ENCODE measurements around the gene TWIST1.

The TWIST1 gene

GRCh38 chr7:19069842-19070241, 47.6 kb downstream of the TWIST1 start:
- no peak overlapping the region for H3K23ac ChIP-seq (ENCODE audit: low read depth, low read length, poor library complexity)
- H3K9ac ChIP-seq (ENCODE audit: low read depth, low read length, poor library complexity): no peak overlapping the region
- no CpG with 5 or more reads among the region's 1 CpG for WGBS, 2 donors (ENCODE audit: extremely low coverage in 2 of 2, insufficient read length in 2 of 2, insufficient replicate concordance in 1 of 2)
- no peak overlapping the region for H2AK5ac ChIP-seq (ENCODE audit: low read depth, low read length)
- H3K4ac ChIP-seq (ENCODE audit: low read length): no peak overlapping the region
- H3K9me3 ChIP-seq (replicated peaks in 1 of 2; ENCODE audit: control insufficient read depth in 2 of 2, insufficient read depth in 1 of 2, low read depth in 1 of 2, low read length in 2 of 2): no peaks in the 10 kb centered on the region
- H2BK12ac ChIP-seq (ENCODE audit: low read length): no peak overlapping the region
- H2AFZ ChIP-seq (ENCODE audit: low read length): no peak overlapping the region
- no peak overlapping the region for H3K18ac ChIP-seq (ENCODE audit: low read length)
- H2BK5ac ChIP-seq (ENCODE audit: low read length): no peak overlapping the region
- H3K4me3 ChIP-seq (ENCODE audit: low read length in 2 of 2): no peak overlapping the region
- no peak overlapping the region for H3K4me2 ChIP-seq (ENCODE audit: insufficient read depth, low read length, poor library complexity, severe bottlenecking)
- no peaks in the 10 kb centered on the region for H3K27me3 ChIP-seq (ENCODE audit: control insufficient read depth in 3 of 3, insufficient read depth in 3 of 3, low read depth in 1 of 3, low read length in 3 of 3)
- no peak overlapping the region for H3K14ac ChIP-seq (ENCODE audit: low read length)
- H3K79me1 ChIP-seq (ENCODE audit: low read depth, low read length): no peaks in the 10 kb centered on the region
- no peak overlapping the region for H4K91ac ChIP-seq (ENCODE audit: low read depth, low read length, poor library complexity)
- no peak overlapping the region for H4K8ac ChIP-seq (ENCODE audit: low read depth, low read length)
- no peaks in the 10 kb centered on the region for H3K36me3 ChIP-seq (replicated peaks in 1 of 2; ENCODE audit: control insufficient read depth in 2 of 2, insufficient read depth in 2 of 2, low read length in 2 of 2)
- no peak overlapping the region for H3K27ac ChIP-seq (replicated peaks; ENCODE audit: low read length)
- no peaks in the 10 kb centered on the region for H3K4me1 ChIP-seq (ENCODE audit: control insufficient read depth in 2 of 2, insufficient read depth in 1 of 2, low read depth in 1 of 2, low read length in 2 of 2)
- no peak overlapping the region for H2BK120ac ChIP-seq (ENCODE audit: low read depth, low read length)
- H2BK15ac ChIP-seq (ENCODE audit: low read length): no peak overlapping the region
- DNase-seq (ENCODE audit: low spot score): peak; percentile 3

- no peak overlapping the region for H3K4me2 ChIP-seq (ENCODE audit: insufficient read depth, low read length, poor library complexity, severe bottlenecking)
- H3K9me3 ChIP-seq (replicated peaks in 1 of 2; ENCODE audit: control insufficient read depth in 2 of 2, insufficient read depth in 1 of 2, low read depth in 1 of 2, low read length in 2 of 2): no peaks in the 10 kb centered on the region
- H2BK5ac ChIP-seq (ENCODE audit: low read length): no peak overlapping the region
- no peak overlapping the region for H3K18ac ChIP-seq (ENCODE audit: low read length)
- H3K23ac ChIP-seq (ENCODE audit: low read depth, low read length, poor library complexity): no peak overlapping the region
- H3K79me1 ChIP-seq (ENCODE audit: low read depth, low read length): no peaks in the 10 kb centered on the region
- no peak overlapping the region for H2BK120ac ChIP-seq (ENCODE audit: low read depth, low read length)
- no peaks in the 10 kb centered on the region for H3K27me3 ChIP-seq (ENCODE audit: control insufficient read depth in 3 of 3, insufficient read depth in 3 of 3, low read depth in 1 of 3, low read length in 3 of 3)
- H3K4me3 ChIP-seq (ENCODE audit: low read length in 2 of 2): no peak overlapping the region
- no peak overlapping the region for H3K9ac ChIP-seq (ENCODE audit: low read depth, low read length, poor library complexity)
- H2AFZ ChIP-seq (ENCODE audit: low read length): no peak overlapping the region
- WGBS, 2 donors (ENCODE audit: extremely low coverage in 2 of 2, insufficient read length in 2 of 2, insufficient replicate concordance in 1 of 2): no CpG with 5 or more reads among the region's 2 CpGs
- no peak overlapping the region for H2BK12ac ChIP-seq (ENCODE audit: low read length)
- no peaks in the 10 kb centered on the region for H3K36me3 ChIP-seq (replicated peaks in 1 of 2; ENCODE audit: control insufficient read depth in 2 of 2, insufficient read depth in 2 of 2, low read length in 2 of 2)
- no peak overlapping the region for H3K14ac ChIP-seq (ENCODE audit: low read length)
- H2BK15ac ChIP-seq (ENCODE audit: low read length): no peak overlapping the region
- H4K8ac ChIP-seq (ENCODE audit: low read depth, low read length): no peak overlapping the region
- H4K91ac ChIP-seq (ENCODE audit: low read depth, low read length, poor library complexity): no peak overlapping the region
- H3K4ac ChIP-seq (ENCODE audit: low read length): no peak overlapping the region
- DNase-seq (ENCODE audit: low spot score): no peak
- H3K27ac ChIP-seq (replicated peaks; ENCODE audit: low read length): no peak overlapping the region
- H2AK5ac ChIP-seq (ENCODE audit: low read depth, low read length): no peak overlapping the region
- no peaks in the 10 kb centered on the region for H3K4me1 ChIP-seq (ENCODE audit: control insufficient read depth in 2 of 2, insufficient read depth in 1 of 2, low read depth in 1 of 2, low read length in 2 of 2)
Measured at GRCh38 chr7:19066170-19066569, 51.3 kb downstream of the TWIST1 start.

Measured in neuronal stem cell (in vitro differentiated cells).